ENCODE results near the gene TMEFF2. TPM values are rescaled to one million over a fixed set of nuclear protein-coding genes. Genes with fewer than 3 reads are reported as not detected.

The TMEFF2 gene
- total and polyA plus RNA-seq, 10 donors, result not detected

DNA sequence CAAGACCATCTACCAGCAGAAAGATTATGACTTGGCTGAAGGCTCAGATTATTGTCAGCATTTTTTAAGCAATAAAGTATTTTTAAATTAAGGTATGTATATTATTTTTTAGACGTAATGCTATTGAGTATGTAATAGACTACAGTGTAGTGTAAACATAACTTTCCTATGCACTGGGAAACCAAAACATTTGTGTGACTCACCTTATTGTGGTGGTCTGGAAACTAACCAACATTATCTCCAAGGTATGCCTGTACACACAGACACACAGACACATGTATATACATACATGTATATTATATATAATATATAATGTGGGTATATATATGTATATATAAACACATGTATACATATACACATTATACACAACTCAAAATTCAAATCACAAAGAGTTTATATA is 9.1 kb upstream of the TMEFF2 start:
- no peak for DNase-seq
- Histone ChIP-seq H3K9me3 (no peaks in the 10 kb centered on the region), H3K4me3 (no peak overlapping the region), H3K27ac (no peak overlapping the region), H3K4me1 (no peaks in the 10 kb centered on the region), H3K27me3 (replicated peaks in 1 of 7) (peaks cover 0 to 21% (median 0%) of the 10 kb centered on the region in 7 donors), H3K36me3 (no peaks in the 10 kb centered on the region)
- 78 to 100% (median 90%) methylated on average over 1 of the region's 1 CpG for WGBS, 5 donors
- intact Hi-C loops (cut with DNase I; ENCODE audit: low total_unique reads), result no loop called here
- TF ChIP-seq POLR2AphosphoS5 (IDR thresholded peaks at IDR 0.05) (no peak), POLR2A (IDR thresholded peaks at IDR 0.05) (no peak)
- TF ChIP-seq, protein P1, sequence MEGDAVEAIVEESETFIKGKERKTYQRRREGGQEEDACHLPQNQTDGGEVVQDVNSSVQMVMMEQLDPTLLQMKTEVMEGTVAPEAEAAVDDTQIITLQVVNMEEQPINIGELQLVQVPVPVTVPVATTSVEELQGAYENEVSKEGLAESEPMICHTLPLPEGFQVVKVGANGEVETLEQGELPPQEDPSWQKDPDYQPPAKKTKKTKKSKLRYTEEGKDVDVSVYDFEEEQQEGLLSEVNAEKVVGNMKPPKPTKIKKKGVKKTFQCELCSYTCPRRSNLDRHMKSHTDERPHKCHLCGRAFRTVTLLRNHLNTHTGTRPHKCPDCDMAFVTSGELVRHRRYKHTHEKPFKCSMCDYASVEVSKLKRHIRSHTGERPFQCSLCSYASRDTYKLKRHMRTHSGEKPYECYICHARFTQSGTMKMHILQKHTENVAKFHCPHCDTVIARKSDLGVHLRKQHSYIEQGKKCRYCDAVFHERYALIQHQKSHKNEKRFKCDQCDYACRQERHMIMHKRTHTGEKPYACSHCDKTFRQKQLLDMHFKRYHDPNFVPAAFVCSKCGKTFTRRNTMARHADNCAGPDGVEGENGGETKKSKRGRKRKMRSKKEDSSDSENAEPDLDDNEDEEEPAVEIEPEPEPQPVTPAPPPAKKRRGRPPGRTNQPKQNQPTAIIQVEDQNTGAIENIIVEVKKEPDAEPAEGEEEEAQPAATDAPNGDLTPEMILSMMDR (IDR thresholded peaks at IDR 0.05 in 8 of 11, conservative IDR thresholded peaks at IDR 0.05 in 3 of 11), result no peak

DNA sequence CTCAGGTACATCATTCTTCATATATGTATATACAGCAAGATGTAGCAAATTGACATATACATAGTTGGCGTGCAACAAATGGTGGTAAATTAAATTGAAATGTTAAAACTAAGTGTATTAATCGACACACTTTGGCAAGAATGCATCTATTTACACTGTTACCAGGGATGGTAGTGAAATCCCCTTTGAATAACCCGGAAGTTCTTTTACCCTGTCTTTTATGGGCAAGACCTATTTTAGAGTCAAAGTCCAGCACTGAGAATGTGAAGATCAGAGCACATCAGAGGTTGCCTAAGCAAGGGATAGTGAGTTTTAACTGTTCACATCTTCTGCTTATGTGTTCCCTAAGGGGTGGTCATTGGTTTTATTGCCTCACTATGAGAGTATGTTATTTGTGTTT is 7.6 kb upstream of the TMEFF2 start:
- intact Hi-C loops (cut with DNase I; ENCODE audit: low total_unique reads), result no loop called here
- Histone ChIP-seq H3K27ac (no peak overlapping the region), H3K27me3 (replicated peaks in 1 of 7) (peaks cover 0 to 36% (median 13%) of the 10 kb centered on the region in 7 donors), H3K4me1 (no peaks in the 10 kb centered on the region), H3K4me3 (no peak overlapping the region), H3K9me3 (no peaks in the 10 kb centered on the region), H3K36me3 (no peaks in the 10 kb centered on the region)
- DNase-seq, result no peak
- no peak for TF ChIP-seq POLR2A (IDR thresholded peaks at IDR 0.05)
- TF ChIP-seq, protein P1 (IDR thresholded peaks at IDR 0.05 in 8 of 11, conservative IDR thresholded peaks at IDR 0.05 in 3 of 11), result no peak
- no peak for TF ChIP-seq POLR2AphosphoS5 (IDR thresholded peaks at IDR 0.05)
- WGBS, 5 donors, result 87 to 94% (median 91%) methylated on average over 3 of the region's 3 CpGs

DNA sequence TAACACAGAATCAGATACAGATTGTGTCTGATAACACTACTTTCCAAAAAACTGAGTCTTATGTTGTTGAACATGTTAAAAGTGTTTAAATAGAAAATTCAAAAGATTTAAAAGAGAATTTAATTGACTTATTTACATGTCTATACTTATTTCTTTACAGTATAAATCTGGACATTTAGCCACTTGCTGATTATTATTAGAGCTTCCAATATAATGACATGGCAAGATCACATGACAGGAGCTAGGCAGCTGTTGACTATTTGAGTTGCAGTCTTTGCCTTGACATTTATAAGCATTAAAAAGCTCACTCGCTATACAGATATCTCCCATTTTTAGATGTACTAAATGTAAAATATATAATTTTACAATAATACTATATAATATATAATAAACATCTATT is 6.4 kb upstream of the TMEFF2 start:
- Histone ChIP-seq H3K36me3 (no peaks in the 10 kb centered on the region), H3K4me1 (peaks cover 1 to 8% (median 7%) of the 10 kb centered on the region in 6 donors), H3K27me3 (replicated peaks in 1 of 7) (peaks cover 5 to 48% (median 26%) of the 10 kb centered on the region in 7 donors), H3K4me3 (no peak overlapping the region), H3K9me3 (no peaks in the 10 kb centered on the region), H3K27ac (no peak overlapping the region)
- intact Hi-C loops (cut with DNase I; ENCODE audit: low total_unique reads), result no loop called here
- no peak for TF ChIP-seq POLR2A (IDR thresholded peaks at IDR 0.05)
- no peak for TF ChIP-seq POLR2AphosphoS5 (IDR thresholded peaks at IDR 0.05)
- TF ChIP-seq, protein P1 (IDR thresholded peaks at IDR 0.05 in 8 of 11, conservative IDR thresholded peaks at IDR 0.05 in 3 of 11), result no peak
- WGBS, 5 donors, result 91 to 98% (median 94%) methylated on average over 1 of the region's 1 CpG
- DNase-seq, result no peak

DNA sequence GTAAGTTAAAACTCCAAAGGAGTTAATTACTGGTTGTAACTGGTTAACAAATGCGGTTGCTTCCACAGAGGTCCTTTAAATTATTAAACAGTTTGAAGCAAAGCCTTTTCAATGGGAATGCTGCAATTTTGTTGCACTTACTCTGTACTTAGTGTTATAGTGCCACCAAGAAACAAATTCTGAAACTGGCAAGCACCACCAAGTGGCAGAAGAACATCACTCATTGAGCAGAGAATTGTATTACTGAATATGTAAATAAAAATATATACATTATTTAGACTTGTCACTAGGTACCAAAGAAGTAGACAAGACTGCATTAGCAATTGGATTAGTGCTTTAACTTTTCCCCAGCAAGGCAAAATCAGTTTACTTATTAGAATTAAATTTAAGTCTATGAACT is 2.6 kb upstream of the TMEFF2 start:
- intact Hi-C loops (cut with DNase I; ENCODE audit: low total_unique reads), result no loop called here
- Histone ChIP-seq H3K9me3 (no peaks in the 10 kb centered on the region), H3K4me1 (peaks cover 20 to 33% (median 31%) of the 10 kb centered on the region in 6 donors), H3K4me3 (no peak overlapping the region), H3K27me3 (replicated peaks in 1 of 7) (peaks cover 9 to 85% (median 59%) of the 10 kb centered on the region in 7 donors), H3K27ac (no peak overlapping the region), H3K36me3 (no peaks in the 10 kb centered on the region)
- TF ChIP-seq, protein P1 (IDR thresholded peaks at IDR 0.05 in 8 of 11, conservative IDR thresholded peaks at IDR 0.05 in 3 of 11), result no peak
- TF ChIP-seq POLR2A (IDR thresholded peaks at IDR 0.05) (no peak), POLR2AphosphoS5 (IDR thresholded peaks at IDR 0.05) (no peak)
- no peak for DNase-seq
- 63 to 77% (median 71%) methylated on average over 1 of the region's 1 CpG for WGBS, 5 donors

Data from spleen (tissue), 11 donors.